Measurements from ENCODE around the gene MOCS1. TPM values are rescaled to one million over a fixed set of nuclear protein-coding genes. Genes with fewer than 3 reads are reported as not detected.

MOCS1 gene
- total RNA-seq, 2 experiments from 2014 or later = 2.0 to 2.7 TPM

DNA sequence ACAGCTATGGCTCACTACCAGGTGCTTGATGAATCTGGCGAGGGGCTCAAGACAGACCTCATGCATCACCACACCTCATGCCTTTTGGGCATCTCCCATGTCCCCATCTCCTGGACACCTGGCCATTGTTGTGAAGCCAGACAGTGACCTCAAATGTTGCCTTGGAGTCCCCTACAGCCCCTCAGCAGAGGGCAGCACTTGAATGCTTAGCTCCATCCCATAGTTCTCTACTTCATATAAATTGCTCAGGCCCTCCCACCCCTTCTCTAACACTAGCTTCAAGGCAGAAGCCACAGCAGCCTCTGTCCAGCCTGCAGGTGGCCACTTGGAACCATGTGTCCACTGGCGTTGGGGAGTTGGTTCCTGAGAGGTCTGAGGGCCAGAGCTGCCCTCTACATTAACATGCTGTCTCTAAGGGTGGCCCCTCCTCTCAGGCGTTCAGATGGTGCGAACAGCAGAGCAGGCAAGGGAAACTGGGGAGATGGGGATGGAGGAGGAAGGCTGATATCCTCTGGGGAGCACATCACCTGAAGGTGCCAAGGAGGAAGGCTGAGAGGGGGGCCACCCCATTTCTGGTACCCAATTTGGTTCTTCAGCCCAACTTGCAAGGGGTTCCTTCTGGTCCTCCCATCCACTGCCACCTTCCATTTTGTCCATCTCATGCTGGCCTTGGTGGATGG, 31.3 kb downstream of the MOCS1 start:
- CTCF ChIA-PET = no interaction called here
- H3K9me3 ChIP-seq (ENCODE audit: control insufficient read depth in 1 of 2, insufficient read depth in 1 of 2, low read length in 2 of 2) = peaks cover 0 to 8% of the 10 kb centered on the region in 2 experiments
- Mint-ChIP-seq H3K27ac (no peak overlapping the region), H3K36me3 (ENCODE audit: low read depth) (no peaks in the 10 kb centered on the region), H3K27me3 (peaks cover 2% of the 10 kb centered on the region), H3K4me3 (no peak overlapping the region), H3K9me3 (no peaks in the 10 kb centered on the region), H3K4me1 (ENCODE audit: low read depth) (no peaks in the 10 kb centered on the region)
- no peaks in the 10 kb centered on the region for H3K4me1 ChIP-seq (ENCODE audit: insufficient read depth, low read length)
- H3K27ac ChIP-seq (ENCODE audit: low read depth in 1 of 2, low read length in 2 of 2) = no peak overlapping the region
- no peaks in the 10 kb centered on the region for H3K36me3 ChIP-seq (ENCODE audit: insufficient read depth, low read length)
- no peaks in the 10 kb centered on the region for H3K27me3 ChIP-seq (ENCODE audit: control insufficient read depth in 1 of 2, insufficient read depth in 2 of 2, low read length in 2 of 2)
- TF ChIP-seq CTCF (IDR thresholded peaks at IDR 0.05) = no peak
- DNase-seq (no peak), ATAC-seq (ENCODE audit: poor library complexity) (no peak)
- POLR2A ChIA-PET = no interaction called here
- H3K4me3 ChIP-seq (ENCODE audit: low read length) = no peak overlapping the region
- intact Hi-C loops (cut with DNase I, micrococcal nuclease) = no loop called here

DNA sequence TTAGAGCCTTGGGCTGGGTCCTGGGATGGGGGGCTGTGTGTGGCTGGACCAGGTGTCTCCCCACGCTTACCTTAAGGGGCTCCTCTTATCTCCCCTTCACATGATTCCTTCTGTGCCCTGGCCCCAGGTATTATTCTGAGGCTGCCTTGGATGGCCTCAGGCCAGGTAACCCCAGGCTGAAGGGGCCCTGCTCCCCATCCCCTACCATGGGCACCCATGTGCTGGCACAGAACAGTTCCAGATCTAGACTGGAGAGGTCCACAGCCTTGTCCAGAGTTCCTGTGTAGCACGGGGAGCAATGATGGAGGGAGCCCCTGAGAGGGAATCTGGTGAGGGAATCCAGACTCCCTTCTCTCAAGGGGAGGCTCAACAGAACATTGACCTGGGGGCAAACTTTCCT, 32.1 kb downstream of the MOCS1 start:
- Mint-ChIP-seq H3K27me3 (peaks cover 7% of the 10 kb centered on the region), H3K4me1 (ENCODE audit: low read depth) (no peaks in the 10 kb centered on the region), H3K4me3 (no peak overlapping the region), H3K9me3 (no peaks in the 10 kb centered on the region), H3K36me3 (ENCODE audit: low read depth) (no peaks in the 10 kb centered on the region), H3K27ac (no peak overlapping the region)
- Histone ChIP-seq H3K4me1 (ENCODE audit: insufficient read depth, low read length) (no peaks in the 10 kb centered on the region), H3K36me3 (ENCODE audit: insufficient read depth, low read length) (no peaks in the 10 kb centered on the region), H3K9me3 (ENCODE audit: control insufficient read depth in 1 of 2, insufficient read depth in 1 of 2, low read length in 2 of 2) (peaks cover 0 to 8% of the 10 kb centered on the region in 2 experiments), H3K4me3 (ENCODE audit: low read length) (no peak overlapping the region), H3K27me3 (ENCODE audit: control insufficient read depth in 1 of 2, insufficient read depth in 2 of 2, low read length in 2 of 2) (peaks cover 0 to 2% of the 10 kb centered on the region in 2 experiments), H3K27ac (ENCODE audit: low read depth in 1 of 2, low read length in 2 of 2) (no peak overlapping the region)
- no peak for ATAC-seq (ENCODE audit: poor library complexity)
- CTCF ChIA-PET = no interaction called here
- POLR2A ChIA-PET = no interaction called here
- no peak for TF ChIP-seq CTCF (IDR thresholded peaks at IDR 0.05)
- intact Hi-C loops (cut with DNase I, micrococcal nuclease) = no loop called here
- no peak for DNase-seq

DNA sequence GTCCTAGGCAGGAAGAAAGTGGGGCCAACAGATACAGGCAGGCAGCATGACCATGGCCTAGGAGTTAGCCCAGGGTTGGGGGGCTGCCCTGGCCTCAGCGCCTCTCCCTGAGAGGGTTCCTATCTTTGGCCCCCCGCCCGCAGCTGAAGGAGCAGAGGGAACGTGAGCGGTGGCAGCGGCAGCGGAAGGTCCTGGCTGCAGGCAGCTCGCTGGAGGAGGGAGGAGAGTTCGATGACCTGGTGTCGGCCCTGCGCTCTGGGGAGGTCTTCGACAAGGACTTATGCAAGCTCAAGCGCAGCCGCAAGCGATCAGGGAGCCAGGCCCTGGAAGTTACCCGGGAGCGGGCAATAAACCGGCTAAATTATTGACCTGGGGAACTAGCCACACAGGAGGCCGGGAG, 32.6 kb downstream of the MOCS1 start:
- no peaks in the 10 kb centered on the region for H3K36me3 Mint-ChIP-seq (ENCODE audit: low read depth)
- no peak for TF ChIP-seq CTCF (IDR thresholded peaks at IDR 0.05)
- no peak for DNase-seq
- H3K27ac ChIP-seq (ENCODE audit: low read depth in 1 of 2, low read length in 2 of 2) = no peak overlapping the region
- no peak for ATAC-seq (ENCODE audit: poor library complexity)
- peaks cover 0 to 2% of the 10 kb centered on the region in 2 experiments for H3K27me3 ChIP-seq (ENCODE audit: control insufficient read depth in 1 of 2, insufficient read depth in 2 of 2, low read length in 2 of 2)
- no peak overlapping the region for H3K27ac Mint-ChIP-seq
- CTCF ChIA-PET = no interaction called here
- intact Hi-C loops (cut with DNase I, micrococcal nuclease) = no loop called here
- peaks cover 0 to 8% of the 10 kb centered on the region in 2 experiments for H3K9me3 ChIP-seq (ENCODE audit: control insufficient read depth in 1 of 2, insufficient read depth in 1 of 2, low read length in 2 of 2)
- H3K36me3 ChIP-seq (ENCODE audit: insufficient read depth, low read length) = no peaks in the 10 kb centered on the region
- H3K9me3 Mint-ChIP-seq = no peaks in the 10 kb centered on the region
- POLR2A ChIA-PET = no interaction called here
- H3K27me3 Mint-ChIP-seq = peaks cover 10% of the 10 kb centered on the region
- no peaks in the 10 kb centered on the region for H3K4me1 ChIP-seq (ENCODE audit: insufficient read depth, low read length)
- H3K4me3 ChIP-seq (ENCODE audit: low read length) = no peak overlapping the region
- H3K4me3 Mint-ChIP-seq = no peak overlapping the region
- no peaks in the 10 kb centered on the region for H3K4me1 Mint-ChIP-seq (ENCODE audit: low read depth)

All from CD4-positive, alpha-beta T cell (primary cell).